SK-N-SH (cell line): Measurements from ENCODE around the gene KIZ. TPM values are rescaled to one million over a fixed set of nuclear protein-coding genes. Genes with fewer than 3 reads are reported as not detected.

Source experiments
- CTCF ChIA-PET: fragments of 300-600, 350-600 bp; formaldehyde crosslinking; extraction: SDS; loops from one replicate; lab custom pipeline; 2021; lab: Yijun Ruan, JAX
- POLR2A ChIA-PET: fragments of 350-600 bp; sonication (Branson Sonifier 250); formaldehyde crosslinking; extraction: SDS; loops from one replicate; lab custom pipeline; 2020; ENCODE audit warnings: antibody characterized with exemption, inconsistent platforms; lab: Yijun Ruan, JAX
- DNase-seq: peaks from one replicate; pipeline ENCODE4 v3.0.0; 2012
- H2AFZ ChIP-seq: fragments of 200-600 bp; sonication (generic); 2 replicates; pipeline ENCODE4 v1.8.1; 2016; ENCODE audit warnings: antibody characterized with exemption, mild to moderate bottlenecking, low read depth
- H3F3A ChIP-seq: fragments of 200-600 bp; sonication (generic); replicated peaks from 2 replicates; pipeline ENCODE3; 2016; ENCODE audit warnings: antibody characterized with exemption, mild to moderate bottlenecking; ENCODE audit not compliant: insufficient read depth
- H3K27ac ChIP-seq, 2 experiments: fragments of 200-500 bp in 1 of 2; fragments of 200-600 bp in 1 of 2; sonication (Bioruptor generic) in 1 of 2; sonication (generic), shearing (Covaris generic) in 1 of 2; 2 replicates each; pipeline versions ENCODE4 v1.5.1 to v1.6.1; 2014 to 2016; ENCODE audit warnings: low read depth in 2 of 2, inconsistent platforms in 1 of 2, low read length in 1 of 2, mild to moderate bottlenecking in 1 of 2, mixed read lengths in 1 of 2
- H3K27me3 ChIP-seq: fragments of 200-600 bp; sonication (generic), shearing (Covaris generic); 2 replicates; pipeline ENCODE4 v1.6.1; 2016; ENCODE audit warnings: mixed run types; ENCODE audit not compliant: insufficient read depth
- H3K36me3 ChIP-seq, 2 experiments: fragments of 200-500 bp in 1 of 2; fragments of 200-600 bp in 1 of 2; sonication (Bioruptor generic) in 1 of 2; sonication (generic) in 1 of 2; replicated peaks in 1 of 2; 2 replicates each; pipeline versions ENCODE3 to v1.5.1; 2014 to 2016; ENCODE audit warnings: low read length in 1 of 2, mild to moderate bottlenecking in 1 of 2; ENCODE audit not compliant: insufficient read depth in 2 of 2, control insufficient read depth in 1 of 2
- H3K4me1 ChIP-seq, 2 experiments: fragments of 200-500 bp in 1 of 2; fragments of 200-600 bp in 1 of 2; sonication (Bioruptor generic) in 1 of 2; sonication (generic), shearing (Covaris generic) in 1 of 2; 2 replicates each; pipeline versions ENCODE4 v1.5.1 to v1.6.1; 2014 to 2016; ENCODE audit warnings: low read depth in 1 of 2, low read length in 1 of 2, mixed run types in 1 of 2; ENCODE audit not compliant: insufficient read depth in 2 of 2, control insufficient read depth in 1 of 2
- H3K4me2 ChIP-seq: fragments of 200-600 bp; sonication (generic), shearing (Covaris generic); 2 replicates; pipeline ENCODE4 v1.6.1; 2017; ENCODE audit warnings: mixed run types
- H3K4me3 ChIP-seq, 2 experiments: fragments of 200-500 bp in 1 of 2; fragments of 200-600 bp in 1 of 2; sonication (Bioruptor generic) in 1 of 2; sonication (generic), shearing (Covaris generic) in 1 of 2; 2 replicates each; pipeline versions ENCODE4 v1.5.1 to v1.8.1; 2014 to 2016; ENCODE audit warnings: low read depth in 2 of 2, inconsistent platforms in 1 of 2, low read length in 1 of 2, mild to moderate bottlenecking in 1 of 2, mixed read lengths in 1 of 2, moderate library complexity in 1 of 2
- H3K79me2 ChIP-seq: fragments of 200-600 bp; sonication (generic); 2 replicates; pipeline ENCODE4 v1.8.1; 2017; ENCODE audit warnings: mild to moderate bottlenecking; ENCODE audit not compliant: insufficient read depth
- H3K9ac ChIP-seq: fragments of 200-600 bp; sonication (generic); 2 replicates; pipeline ENCODE4 v1.6.1; 2017; ENCODE audit warnings: mixed run types
- H3K9me2 ChIP-seq: fragments of 200-600 bp; sonication (generic); 2 replicates; pipeline ENCODE4 v1.6.1; 2017; ENCODE audit warnings: mixed run types
- H3K9me3 ChIP-seq: fragments of 200-600 bp; sonication (generic); 2 replicates; pipeline ENCODE4 v1.6.1; 2017; ENCODE audit warnings: mixed run types, mild to moderate bottlenecking, moderate library complexity
- H4K20me1 ChIP-seq: fragments of 200-600 bp; sonication (generic); 2 replicates; pipeline ENCODE4 v1.6.1; 2017; ENCODE audit warnings: mild to moderate bottlenecking, mixed run types; ENCODE audit not compliant: insufficient read depth
- CHD2 ChIP-seq: fragments of 150-350 bp; IDR thresholded peaks from 2 replicates; pipeline ENCODE4 v1.6.1; 2018; ENCODE audit warnings: low read length; ENCODE audit not compliant: partially characterized antibody
- ELF1 ChIP-seq: IDR thresholded peaks from 2 replicates; pipeline ENCODE4 v1.4.0; 2012
- FOSL2 ChIP-seq: IDR thresholded peaks from 2 replicates; pipeline ENCODE4 v1.4.0; 2012; ENCODE audit warnings: low read depth, mild to moderate bottlenecking, moderate library complexity, borderline replicate concordance
- FOXJ3 ChIP-seq: sonication (generic); formaldehyde crosslinking; IDR thresholded peaks from 2 replicates; pipeline ENCODE4 v1.5.1; 2020; ENCODE audit warnings: mild to moderate bottlenecking, missing genetic modification reagents
- FOXM1 ChIP-seq: IDR thresholded peaks from 2 replicates; pipeline ENCODE4 v1.4.0; 2012; ENCODE audit warnings: low read depth, mild to moderate bottlenecking
- GABPA ChIP-seq: IDR thresholded peaks from 2 replicates; pipeline ENCODE4 v1.4.0; 2012; ENCODE audit warnings: low read depth, mild to moderate bottlenecking
- MAX ChIP-seq: IDR thresholded peaks from 2 replicates; pipeline ENCODE4 v1.4.0; 2012; ENCODE audit warnings: low read depth
- MEF2A ChIP-seq: IDR thresholded peaks from 2 replicates; pipeline ENCODE4 v1.4.0; 2012; ENCODE audit warnings: low read depth, borderline replicate concordance
- NFIC ChIP-seq: IDR thresholded peaks from 2 replicates; pipeline ENCODE4 v1.4.0; 2012; ENCODE audit warnings: borderline replicate concordance
- NRF1 ChIP-seq: IDR thresholded peaks from 2 replicates; pipeline ENCODE4 v1.6.1; 2012; ENCODE audit warnings: low read depth, mild to moderate bottlenecking, low read length
- PBX3 ChIP-seq: IDR thresholded peaks from 2 replicates; pipeline ENCODE4; 2012
- POLR2AphosphoS5 ChIP-seq: IDR thresholded peaks from 2 replicates; pipeline ENCODE4 v1.6.1; 2012; ENCODE audit warnings: low read depth, low read length
- RFX5 ChIP-seq: IDR thresholded peaks from 2 replicates; pipeline ENCODE4 v1.6.1; 2012; ENCODE audit warnings: mild to moderate bottlenecking, improper control_type of control experiment, low read length
- RXRA ChIP-seq: IDR thresholded peaks from 2 replicates; pipeline ENCODE4 v1.4.0; 2012; ENCODE audit warnings: low read depth, mild to moderate bottlenecking, borderline replicate concordance
- SIN3A ChIP-seq: IDR thresholded peaks from 2 replicates; pipeline ENCODE4 v1.6.1; 2012; ENCODE audit warnings: low read depth, mild to moderate bottlenecking, low read length, moderate library complexity, borderline replicate concordance
- TCF12 ChIP-seq: IDR thresholded peaks from 2 replicates; pipeline ENCODE4 v1.4.0; 2012
- YY1 ChIP-seq: IDR thresholded peaks from 2 replicates; pipeline ENCODE4 v1.4.0; 2012; ENCODE audit warnings: low read depth, mild to moderate bottlenecking
- ZBTB33 ChIP-seq: IDR thresholded peaks from 2 replicates; pipeline ENCODE4 v1.4.0; 2012; ENCODE audit warnings: low read depth, borderline replicate concordance
- WGBS: methylation state at CpG from one replicate; pipeline ENCODE4 v1.1.6; 2017; ENCODE audit warnings: low lambda C conversion rate; 5-methylcytosine and 5-hydroxymethylcytosine counted together
- polyA plus RNA-seq, 3 experiments: library from polyadenylated mRNA; depleted of rRNA; stranded (reverse); fragments of >200 nt; gene quantifications; 2 replicates each; pipeline ENCODE4 v1.2.3, GENCODE V29; 2012

Gene KIZ
- polyA plus RNA-seq, 1 of the 3 experiments (the other 2 are of a cell fraction): 3.9 TPM

- Histone ChIP-seq H3F3A (no peaks in the 10 kb centered on the region), H3K9me3 (no peaks in the 10 kb centered on the region), H4K20me1 (no peaks in the 10 kb centered on the region), H3K36me3 (no peaks in the 10 kb centered on the region), H3K27me3 (no peaks in the 10 kb centered on the region), H2AFZ (no peak overlapping the region), H3K27ac (no peak overlapping the region), H3K4me3 (no peak overlapping the region), H3K4me1 (peaks cover 0 to 9% of the 10 kb centered on the region in 2 experiments; a peak in 2 of 4 replicates), H3K79me2 (no peaks in the 10 kb centered on the region), H3K9ac (no peak overlapping the region), H3K9me2 (no peaks in the 10 kb centered on the region), H3K4me2 (no peak overlapping the region)
- 62% methylated on average over 2 of the region's 2 CpGs for WGBS
- CTCF ChIA-PET: interaction anchor here (1.0 to 2.5 kb wide), 2 partner anchors 21 to 22 kb away, joined by 3 to 12 read pairs; no protein-coding TSS in a partner anchor
- DNase-seq: no peak
- TF ChIP-seq MEF2A (no peak), GABPA (no peak), FOSL2 (no peak), YY1 (no peak), NFIC (no peak), ELF1 (no peak), RFX5 (no peak), NRF1 (no peak), CHD2 (no peak)
- POLR2A ChIA-PET: no interaction called here
These were observed 87.8 kb downstream of the KIZ start for GRCh38 chr20:21213691-21214090.

GRCh38 chr20:21214431-21214830, 88.5 kb downstream of the KIZ start:
- no peak for DNase-seq
- TF ChIP-seq SIN3A (no peak), FOXJ3 (no peak), NFIC (no peak), TCF12 (no peak), POLR2AphosphoS5 (no peak), YY1 (no peak), MAX (no peak), NRF1 (no peak), RXRA (no peak), CHD2 (no peak), PBX3 (no peak), FOXM1 (no peak), ELF1 (no peak), ZBTB33 (no peak)
- Histone ChIP-seq H3K9ac (no peak overlapping the region), H3K9me2 (no peaks in the 10 kb centered on the region), H3K36me3 (no peaks in the 10 kb centered on the region), H3K27me3 (no peaks in the 10 kb centered on the region), H3K4me3 (no peak overlapping the region), H3K4me1 (peaks cover 0 to 4% of the 10 kb centered on the region in 2 experiments; a peak in 2 of 4 replicates), H4K20me1 (no peaks in the 10 kb centered on the region), H3K4me2 (no peak overlapping the region), H2AFZ (no peak overlapping the region), H3K27ac (no peak overlapping the region), H3K9me3 (no peaks in the 10 kb centered on the region), H3F3A (no peaks in the 10 kb centered on the region), H3K79me2 (no peaks in the 10 kb centered on the region)
- WGBS: 86% methylated on average over 1 of the region's 1 CpG
- ChIA-PET POLR2A (no interaction called here), CTCF (interaction anchor here (2.5 kb wide), 1 partner anchor 21 kb away, joined by 12 read pairs; no protein-coding TSS in a partner anchor)
